K562 (cell line): ENCODE data around the gene STAMBPL1. TPM values are rescaled to one million over a fixed set of nuclear protein-coding genes. Genes with fewer than 3 reads are reported as not detected.
"Not testable (repeated sequence)": the region's sequence is repeated elsewhere in the genome, so short reads cannot be mapped to it uniquely, and the experiment has no call there.

Experiments
- ATAC-seq: fragments of 200-7000 bp; cut with Tn5 transposase; 3 replicates; pipeline ENCODE4 v1.9.1; 2020; ENCODE audit warnings: moderate library complexity
- BruUV-seq: library from RNA; stranded (reverse); fragments of 400-500 nt; replicated peaks from 2 replicates; lab custom pipeline; 2021; lab: Mats Ljungman, UMichigan
- CTCF ChIA-PET: fragments of 300-600 bp; formaldehyde crosslinking; extraction: SDS; loops from one replicate; lab custom pipeline; 2021; ENCODE audit warnings: low intra/inter-chr PET ratio; lab: Yijun Ruan, JAX
- POLR2A ChIA-PET: fragments of 300-600, 350-650 bp; sonication (Branson Sonifier 250); formaldehyde crosslinking; extraction: SDS; loops from one replicate; lab custom pipeline; 2021; ENCODE audit warnings: antibody characterized with exemption, inconsistent platforms; lab: Yijun Ruan, JAX
- DNase-seq, 4 experiments: peaks; one replicate each; pipeline versions ENCODE4 v3.0.0 to v3.0.0-alpha.2; 2011 to 2018; ENCODE audit warnings: low spot score in 3 of 4, mixed read lengths in 3 of 4; ENCODE audit errors: extremely low read depth in 1 of 4
- FAIRE-seq: peaks from 2 replicates; lab custom pipeline; 2011; peaks lifted over from hg19 to GRCh38; lab: Jason Lieb, UNC
- H2AFZ ChIP-seq: 2 replicates; pipeline ENCODE4 v1.6.0; 2011; ENCODE audit warnings: low read depth, low read length, control low read depth, inconsistent platforms
- H3K27ac ChIP-seq: fragments of 200-600 bp; 3 replicates; pipeline ENCODE4 v1.8.0; 2011; ENCODE audit warnings: low read depth, mild to moderate bottlenecking, control low read depth, inconsistent platforms, low read length, moderate library complexity, mixed read lengths; ENCODE audit errors: extremely low read depth
- H3K27me3 ChIP-seq, 2 experiments: fragments of 300-600 bp in 1 of 2; 2 replicates in 1 of 2; 3 replicates in 1 of 2; pipeline versions ENCODE4 v1.6.0 to v1.8.0; 2011; ENCODE audit warnings: inconsistent platforms in 2 of 2, low read length in 2 of 2, mild to moderate bottlenecking in 1 of 2, mixed read lengths in 1 of 2, moderate library complexity in 1 of 2; ENCODE audit not compliant: control insufficient read depth in 2 of 2, insufficient read depth in 2 of 2
- H3K36me3 ChIP-seq: fragments of 300-600 bp; 3 replicates; pipeline ENCODE4 v1.8.0; 2011; ENCODE audit warnings: mild to moderate bottlenecking, low read length, inconsistent platforms; ENCODE audit not compliant: control insufficient read depth, insufficient read depth
- H3K4me1 ChIP-seq, 2 experiments: fragments of 200-600 bp in 1 of 2; replicated peaks in 1 of 2; 2 replicates in 1 of 2; 3 replicates in 1 of 2; pipeline versions ENCODE4 v1.5.1 to v1.8.0; 2011; ENCODE audit warnings: inconsistent platforms in 2 of 2, low read length in 2 of 2, mild to moderate bottlenecking in 1 of 2, mixed read lengths in 1 of 2, moderate library complexity in 1 of 2; ENCODE audit not compliant: control insufficient read depth in 2 of 2, insufficient read depth in 2 of 2
- H3K4me2 ChIP-seq: 2 replicates; pipeline ENCODE4 v1.6.1; 2011; ENCODE audit warnings: low read length, control low read depth, inconsistent platforms, mixed read lengths; ENCODE audit not compliant: insufficient read depth
- H3K4me3 ChIP-seq: fragments of 200-600 bp; sonication (generic), shearing (Covaris generic); 2 replicates; pipeline ENCODE4 v1.5.1; 2016; ENCODE audit warnings: control low read depth, inconsistent platforms
- H3K79me2 ChIP-seq: fragments of 200-600 bp; 3 replicates; pipeline ENCODE4 v1.8.0; 2011; ENCODE audit warnings: low read length, inconsistent platforms; ENCODE audit not compliant: control insufficient read depth, insufficient read depth
- H3K9ac ChIP-seq, 2 experiments: 2 replicates each; pipeline versions ENCODE4 v1.6.0 to v1.6.1; 2011; ENCODE audit warnings: low read depth in 2 of 2, low read length in 2 of 2, control low read depth in 1 of 2, inconsistent platforms in 1 of 2, mild to moderate bottlenecking in 1 of 2, mixed read lengths in 1 of 2; ENCODE audit not compliant: insufficient read depth in 1 of 2
- H3K9me1 ChIP-seq: one replicate; pipeline ENCODE4 v1.6.0; 2011; ENCODE audit warnings: inconsistent platforms, mild to moderate bottlenecking, low read length, moderate library complexity; ENCODE audit not compliant: control insufficient read depth, insufficient read depth
- H3K9me3 ChIP-seq: replicated peaks from 2 replicates; pipeline ENCODE4 v1.5.1; 2011; ENCODE audit warnings: low read depth, low read length, inconsistent platforms; ENCODE audit not compliant: control insufficient read depth, insufficient read depth
- H4K20me1 ChIP-seq: replicated peaks from 2 replicates; pipeline ENCODE4 v1.6.1; 2011; ENCODE audit warnings: low read length, inconsistent platforms, mixed read lengths; ENCODE audit not compliant: control insufficient read depth, insufficient read depth
- KLF6 ChIP-seq: fragments of 250-450 bp; sonication (Bioruptor Pico); IDR thresholded peaks from 2 replicates; pipeline ENCODE4 v1.4.0; 2020; ENCODE audit warnings: mild to moderate bottlenecking, moderate library complexity, borderline replicate concordance
- ZNF175 ChIP-seq: fragments of 200-800 bp; sonication (Bioruptor generic); IDR thresholded peaks from 2 replicates; pipeline ENCODE4 v1.6.1; 2016; ENCODE audit warnings: low read depth, mild to moderate bottlenecking, missing genetic modification characterization, missing compliant biosample characterization
- WGBS: fragments of 100-300 bp; shearing (Covaris generic); methylation state at CpG from one replicate; pipeline ENCODE4 v1.1.6; 2016; ENCODE audit warnings: low coverage, mixed read lengths; ENCODE audit not compliant: insufficient coverage; ENCODE audit errors: missing lambda C conversion rate; 5-methylcytosine and 5-hydroxymethylcytosine counted together
- in situ Hi-C: fragments of 300-500 bp; cut with MboI; formaldehyde crosslinking; loops from 4 replicates; pipeline ENCODE4 v1.15.0; 2018; ENCODE audit warnings: inconsistent platforms, mixed read lengths
- intact Hi-C: fragments of 100-400 bp; cut with micrococcal nuclease; formaldehyde crosslinking; loops from 2 replicates; pipeline ENCODE4 v1.14.2; 2022
- polyA plus RNA-seq, 8 experiments: library from polyadenylated mRNA; depleted of rRNA in 4 of 8; stranded (reverse) in 5 of 8; unstranded in 3 of 8; fragments of >200 nt; fragmentation: Nextera tagmentation in 2 of 8; fragmentation: Illumina TruSeq in 1 of 8; extraction: Ambion mirVana in 2 of 8; extraction: Trizol in 1 of 8; gene quantifications; 2 replicates each; pipeline versions ENCODE4 v1.2.1 to v1.2.3, GENCODE V29; 2011 to 2014; ENCODE audit warnings: inconsistent platforms in 1 of 8, missing spikeins in 1 of 8
- total RNA-seq, 7 experiments: library from RNA; depleted of rRNA in 6 of 7; stranded (reverse); fragments of >200 nt in 6 of 7; fragmentation: Illumina TruSeq in 2 of 7; extraction: Trizol in 2 of 7; gene quantifications; 2 replicates each; pipeline versions ENCODE4 v1.2.1 to v1.2.3, GENCODE V29; 2011 to 2021; ENCODE audit warnings: low replicate concordance in 1 of 7
- TF ChIP-seq, protein P1 (sequence below): fragments of 450-650 bp; IDR thresholded peaks from 2 replicates; pipeline ENCODE4 v1.6.1; 2016; ENCODE audit warnings: low read depth, mild to moderate bottlenecking, moderate library complexity
- TF ChIP-seq, protein P2 (sequence below): conservative IDR thresholded peaks from 2 replicates; pipeline ENCODE4 v1.6.1; 2011; ENCODE audit warnings: low read depth, mild to moderate bottlenecking, low read length; ENCODE audit not compliant: control insufficient read depth
- TF ChIP-seq, protein P3 (sequence below): fragments of 450-650 bp; IDR thresholded peaks from 2 replicates; pipeline ENCODE4 v1.6.1; 2016

Gene STAMBPL1
- total and polyA plus RNA-seq, 9 of the 15 experiments (the other 6 are each of a cell fraction or from before 2014, with no cell fraction given): 0.09 TPM; not detected in 8

GRCh38 chr10:88882646-88883447 lies 2.8 kb downstream of the STAMBPL1 start:
- in situ Hi-C loops, ATAC-seq, H3K4me3 ChIP-seq, DNase-seq, H3K9me3 ChIP-seq, POLR2A ChIA-PET, H2AFZ ChIP-seq, CTCF ChIA-PET, H3K27ac ChIP-seq, H3K9me1 ChIP-seq, H3K36me3 ChIP-seq, H3K4me2 ChIP-seq, H3K9ac ChIP-seq, FAIRE-seq, intact Hi-C loops, BruUV-seq, H3K79me2 ChIP-seq, H4K20me1 ChIP-seq: not testable (repeated sequence)
- 0% methylated on average over 3 of the region's 8 CpGs for WGBS
- H3K4me1 ChIP-seq: peaks cover 0 to 10% of the 10 kb centered on the region in 2 experiments; a peak in 2 of 5 replicates
- H3K27me3 ChIP-seq: peaks cover 0 to 14% of the 10 kb centered on the region in 2 experiments; a peak in 2 of 5 replicates

GRCh38 chr10:88883448-88883809 lies 3.4 kb downstream of the STAMBPL1 start:
- Histone ChIP-seq H3K27ac (no peak overlapping the region), H3K4me3 (no peak overlapping the region), H3K79me2 (no peaks in the 10 kb centered on the region), H3K9ac (no peak overlapping the region), H3K36me3 (no peaks in the 10 kb centered on the region), H3K9me3 (no peaks in the 10 kb centered on the region), H3K4me2 (no peak overlapping the region), H4K20me1 (no peaks in the 10 kb centered on the region), H3K27me3 (peaks cover 0 to 14% of the 10 kb centered on the region in 2 experiments; a peak in 2 of 5 replicates), H3K4me1 (peaks cover 0 to 10% of the 10 kb centered on the region in 2 experiments; a peak in 2 of 5 replicates), H3K9me1 (no peaks in the 10 kb centered on the region), H2AFZ (no peak overlapping the region)
- no peak for TF ChIP-seq ZNF175 (CRISPR knock-in tag)
- TF ChIP-seq, protein P1, sequence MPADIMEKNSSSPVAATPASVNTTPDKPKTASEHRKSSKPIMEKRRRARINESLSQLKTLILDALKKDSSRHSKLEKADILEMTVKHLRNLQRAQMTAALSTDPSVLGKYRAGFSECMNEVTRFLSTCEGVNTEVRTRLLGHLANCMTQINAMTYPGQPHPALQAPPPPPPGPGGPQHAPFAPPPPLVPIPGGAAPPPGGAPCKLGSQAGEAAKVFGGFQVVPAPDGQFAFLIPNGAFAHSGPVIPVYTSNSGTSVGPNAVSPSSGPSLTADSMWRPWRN: no peak
- no peak for TF ChIP-seq KLF6 (CRISPR knock-in tag)
- TF ChIP-seq, protein P2, sequence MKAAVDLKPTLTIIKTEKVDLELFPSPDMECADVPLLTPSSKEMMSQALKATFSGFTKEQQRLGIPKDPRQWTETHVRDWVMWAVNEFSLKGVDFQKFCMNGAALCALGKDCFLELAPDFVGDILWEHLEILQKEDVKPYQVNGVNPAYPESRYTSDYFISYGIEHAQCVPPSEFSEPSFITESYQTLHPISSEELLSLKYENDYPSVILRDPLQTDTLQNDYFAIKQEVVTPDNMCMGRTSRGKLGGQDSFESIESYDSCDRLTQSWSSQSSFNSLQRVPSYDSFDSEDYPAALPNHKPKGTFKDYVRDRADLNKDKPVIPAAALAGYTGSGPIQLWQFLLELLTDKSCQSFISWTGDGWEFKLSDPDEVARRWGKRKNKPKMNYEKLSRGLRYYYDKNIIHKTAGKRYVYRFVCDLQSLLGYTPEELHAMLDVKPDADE: no peak
- TF ChIP-seq, protein P3, sequence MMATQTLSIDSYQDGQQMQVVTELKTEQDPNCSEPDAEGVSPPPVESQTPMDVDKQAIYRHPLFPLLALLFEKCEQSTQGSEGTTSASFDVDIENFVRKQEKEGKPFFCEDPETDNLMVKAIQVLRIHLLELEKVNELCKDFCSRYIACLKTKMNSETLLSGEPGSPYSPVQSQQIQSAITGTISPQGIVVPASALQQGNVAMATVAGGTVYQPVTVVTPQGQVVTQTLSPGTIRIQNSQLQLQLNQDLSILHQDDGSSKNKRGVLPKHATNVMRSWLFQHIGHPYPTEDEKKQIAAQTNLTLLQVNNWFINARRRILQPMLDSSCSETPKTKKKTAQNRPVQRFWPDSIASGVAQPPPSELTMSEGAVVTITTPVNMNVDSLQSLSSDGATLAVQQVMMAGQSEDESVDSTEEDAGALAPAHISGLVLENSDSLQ: no peak
- in situ Hi-C loops (no loop called here), intact Hi-C loops (no loop called here)
- no TSS peak for BruUV-seq
- DNase-seq: no peak
- CTCF ChIA-PET: no interaction called here
- ATAC-seq: no peak
- POLR2A ChIA-PET: no interaction called here
- 0% methylated on average over 2 of the region's 2 CpGs for WGBS
- no peak for FAIRE-seq
